HUES6 (cell line): ENCODE measurements around the gene GABRG3.

ENCODE experiments used
- H3K27ac ChIP-seq: 2 replicates; pipeline ENCODE4 v1.7.0; 2013; ENCODE audit warnings: low read depth, mild to moderate bottlenecking, low read length, inconsistent platforms
- H3K27me3 ChIP-seq: 2 replicates; pipeline ENCODE4 v1.6.1; 2013; ENCODE audit warnings: low read length; ENCODE audit not compliant: control insufficient read depth, insufficient read depth
- H3K36me3 ChIP-seq: 2 replicates; pipeline ENCODE4 v1.6.1; 2013; ENCODE audit warnings: low read length; ENCODE audit not compliant: control insufficient read depth, insufficient read depth
- H3K4me1 ChIP-seq: 2 replicates; pipeline ENCODE4 v1.6.1; 2013; ENCODE audit warnings: low read length; ENCODE audit not compliant: control insufficient read depth, insufficient read depth
- H3K4me3 ChIP-seq: 2 replicates; pipeline ENCODE4 v1.5.1; 2013; ENCODE audit warnings: low read depth, low read length
- H3K9ac ChIP-seq: one replicate; pipeline ENCODE4 v1.6.1; 2013; ENCODE audit warnings: mild to moderate bottlenecking, low read length
- H3K9me3 ChIP-seq: 2 replicates; pipeline ENCODE4 v1.6.1; 2013; ENCODE audit warnings: low read depth, low read length; ENCODE audit not compliant: control insufficient read depth, insufficient read depth

Gene GABRG3

DNA sequence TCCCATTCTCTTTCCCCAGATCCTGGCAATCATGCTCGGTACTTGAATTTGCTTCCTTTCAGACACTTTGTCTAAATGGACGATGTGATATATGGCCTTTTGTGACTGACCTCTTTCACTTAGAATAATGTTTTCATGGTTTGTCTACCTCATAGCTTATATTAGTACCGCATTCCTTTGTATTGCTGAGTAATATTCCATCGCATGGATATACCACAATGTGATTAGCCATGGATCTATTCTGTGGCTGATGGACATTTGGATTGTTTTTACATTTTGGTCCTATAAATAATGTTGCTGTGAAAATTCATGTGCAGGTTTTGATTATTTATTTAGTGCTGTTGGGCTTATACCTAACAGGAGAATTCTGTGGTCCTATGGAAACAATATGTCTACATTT is 458.6 kb downstream of the GABRG3 start:
- Histone ChIP-seq H3K4me3 (no peak overlapping the region), H3K9ac (no peak overlapping the region), H3K9me3 (peaks cover 22% of the 10 kb centered on the region), H3K36me3 (no peaks in the 10 kb centered on the region), H3K4me1 (no peaks in the 10 kb centered on the region), H3K27me3 (no peaks in the 10 kb centered on the region), H3K27ac (no peak overlapping the region)

- H3K36me3 ChIP-seq, result no peaks in the 10 kb centered on the region
- no peak overlapping the region for H3K27ac ChIP-seq
- H3K4me1 ChIP-seq, result no peaks in the 10 kb centered on the region
- H3K9ac ChIP-seq, result no peak overlapping the region
- H3K9me3 ChIP-seq, result peaks cover 27% of the 10 kb centered on the region
- H3K4me3 ChIP-seq, result no peak overlapping the region
- no peaks in the 10 kb centered on the region for H3K27me3 ChIP-seq
Measured at GRCh38 chr15:27433604-27434003, 462.6 kb downstream of the GABRG3 start.

DNA sequence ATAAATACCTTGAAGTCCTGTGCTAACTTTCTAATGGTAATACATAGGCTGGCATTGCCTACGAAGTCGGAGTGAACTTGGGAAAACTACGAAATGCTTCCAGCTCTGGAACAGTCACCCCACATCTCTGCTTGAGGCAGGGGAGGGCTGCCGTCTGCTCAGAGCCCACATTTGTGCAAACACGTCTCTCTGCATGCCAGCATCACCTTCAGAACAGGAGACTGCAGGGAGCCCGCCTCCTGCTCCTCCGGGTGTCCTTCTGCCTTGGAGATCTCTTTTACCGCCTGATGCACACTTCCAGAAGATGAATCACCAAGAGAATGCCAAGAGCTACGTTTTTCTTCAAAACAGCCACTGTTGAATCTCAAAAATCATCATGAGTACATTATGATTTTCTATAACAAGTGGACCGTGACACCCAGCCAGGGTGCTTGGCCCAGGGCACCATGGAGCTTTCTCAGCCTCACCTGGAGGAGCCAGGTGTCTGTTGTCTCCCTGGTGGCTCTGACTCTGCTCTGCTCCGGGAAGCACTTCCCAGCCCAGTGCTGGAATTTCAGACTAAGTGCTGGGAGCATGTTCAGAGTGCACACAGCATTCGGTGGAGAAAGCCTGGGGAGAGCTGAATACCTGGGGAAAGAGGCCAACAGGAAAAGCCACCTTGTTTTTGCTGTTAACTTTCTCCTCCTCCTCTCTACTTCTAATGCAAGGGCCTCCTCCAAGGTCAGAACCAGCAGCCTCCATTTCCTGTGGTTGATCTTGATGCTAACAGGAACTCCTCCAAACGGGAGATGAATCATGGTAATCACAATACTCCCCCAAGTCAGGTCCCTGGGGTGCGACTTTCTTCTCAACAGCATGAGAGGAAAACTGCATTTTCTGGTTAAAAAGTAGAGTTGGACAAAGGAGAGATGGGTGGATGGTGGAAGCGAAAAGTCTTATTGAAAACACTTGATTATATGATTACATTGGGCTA is 467.7 kb downstream of the GABRG3 start:
- no peak overlapping the region for H3K27ac ChIP-seq
- H3K9ac ChIP-seq, result no peak overlapping the region
- H3K4me1 ChIP-seq, result no peaks in the 10 kb centered on the region
- peaks cover 6% of the 10 kb centered on the region for H3K9me3 ChIP-seq
- H3K4me3 ChIP-seq, result no peak overlapping the region
- H3K36me3 ChIP-seq, result no peaks in the 10 kb centered on the region
- no peaks in the 10 kb centered on the region for H3K27me3 ChIP-seq

GRCh38 chr15:27441120-27441519 is 470.1 kb downstream of the GABRG3 start:
- Histone ChIP-seq H3K9me3 (peaks cover 4% of the 10 kb centered on the region; the same call in 1 of the 2 replicates), H3K36me3 (no peaks in the 10 kb centered on the region), H3K4me1 (no peaks in the 10 kb centered on the region), H3K27ac (no peak overlapping the region), H3K27me3 (no peaks in the 10 kb centered on the region), H3K4me3 (no peak overlapping the region), H3K9ac (no peak overlapping the region)

GRCh38 chr15:27448234-27448633 is 477.3 kb downstream of the GABRG3 start:
- H3K9me3 ChIP-seq, result no peaks in the 10 kb centered on the region
- H3K4me1 ChIP-seq, result no peaks in the 10 kb centered on the region
- H3K36me3 ChIP-seq, result no peaks in the 10 kb centered on the region
- H3K9ac ChIP-seq, result no peak overlapping the region
- H3K27me3 ChIP-seq, result no peaks in the 10 kb centered on the region
- no peak overlapping the region for H3K27ac ChIP-seq
- no peak overlapping the region for H3K4me3 ChIP-seq

- Histone ChIP-seq H3K27me3 (no peaks in the 10 kb centered on the region), H3K36me3 (no peaks in the 10 kb centered on the region), H3K4me3 (no peak overlapping the region), H3K4me1 (no peaks in the 10 kb centered on the region), H3K9ac (no peak overlapping the region), H3K9me3 (no peaks in the 10 kb centered on the region), H3K27ac (no peak overlapping the region)
Measured at GRCh38 chr15:27448986-27449385, 478.0 kb downstream of the GABRG3 start.

- Histone ChIP-seq H3K4me1 (no peaks in the 10 kb centered on the region), H3K27ac (no peak overlapping the region), H3K9me3 (no peaks in the 10 kb centered on the region), H3K36me3 (no peaks in the 10 kb centered on the region), H3K4me3 (no peak overlapping the region), H3K9ac (no peak overlapping the region), H3K27me3 (no peaks in the 10 kb centered on the region)
Measured at GRCh38 chr15:27449941-27450340, 479.0 kb downstream of the GABRG3 start.

DNA sequence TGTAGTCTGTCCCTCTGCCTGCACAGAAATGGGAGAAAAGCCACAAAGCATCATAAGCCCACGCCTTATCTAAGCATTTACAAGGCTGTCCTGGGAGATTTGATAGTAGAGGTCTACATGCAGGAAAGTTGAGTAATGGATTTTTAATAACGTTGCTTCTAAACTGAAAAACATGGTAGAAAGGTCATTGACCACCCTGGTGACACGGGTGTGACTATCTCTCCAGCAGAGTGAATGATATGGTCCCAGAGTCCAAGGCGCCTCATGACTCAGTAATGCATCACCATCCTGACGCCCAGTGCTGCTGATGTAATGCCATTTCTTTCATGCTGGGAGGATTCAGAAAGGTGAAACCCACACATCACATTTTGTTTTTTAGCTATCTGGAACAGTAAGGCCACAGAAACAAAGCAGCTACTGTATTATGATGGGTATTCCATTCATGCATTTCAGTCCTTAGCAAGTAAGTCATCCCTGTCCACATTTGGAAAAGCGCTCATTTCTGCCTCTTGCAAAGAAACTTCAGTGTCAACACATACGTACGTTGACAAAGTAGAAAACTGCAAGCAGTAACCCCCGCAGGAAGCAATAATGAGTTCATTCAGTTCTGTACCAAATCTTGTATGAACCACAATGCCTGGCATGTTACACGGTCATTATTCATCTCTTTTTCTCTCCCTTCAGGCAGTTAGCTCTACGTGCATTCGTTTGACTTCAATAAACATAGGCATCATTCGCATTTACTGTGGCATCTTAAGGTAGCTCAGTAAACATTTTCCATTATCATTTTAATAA is 483.5 kb downstream of the GABRG3 start:
- H3K9me3 ChIP-seq, result no peaks in the 10 kb centered on the region
- H3K4me3 ChIP-seq, result no peak overlapping the region
- H3K36me3 ChIP-seq, result no peaks in the 10 kb centered on the region
- H3K4me1 ChIP-seq, result no peaks in the 10 kb centered on the region
- H3K9ac ChIP-seq, result no peak overlapping the region
- no peak overlapping the region for H3K27ac ChIP-seq
- H3K27me3 ChIP-seq, result no peaks in the 10 kb centered on the region

DNA sequence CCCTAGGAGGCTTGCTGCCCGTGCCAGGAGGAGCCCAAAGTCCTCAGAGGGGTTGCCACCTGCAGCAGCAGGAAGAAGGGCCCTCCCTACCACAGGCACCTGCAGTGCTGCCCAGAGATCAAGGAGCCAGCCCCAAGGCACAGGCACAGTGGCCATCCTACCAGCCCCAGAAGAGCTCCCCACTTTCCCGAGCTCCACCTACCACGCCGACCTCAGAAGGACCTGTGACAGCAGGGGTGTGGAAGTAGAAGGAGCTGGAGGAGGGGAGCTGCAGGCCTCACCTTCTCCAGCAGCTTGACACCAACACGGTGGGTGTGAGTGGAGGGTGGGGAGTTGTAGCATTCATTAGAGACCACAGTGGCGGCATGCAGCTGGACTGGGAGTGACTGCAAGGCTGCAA is 485.8 kb downstream of the GABRG3 start:
- H3K4me3 ChIP-seq, result no peak overlapping the region

GRCh38 chr15:27457766-27458165 is 486.8 kb downstream of the GABRG3 start:
- Histone ChIP-seq H3K9ac (no peak overlapping the region), H3K4me1 (no peaks in the 10 kb centered on the region), H3K9me3 (no peaks in the 10 kb centered on the region), H3K36me3 (no peaks in the 10 kb centered on the region), H3K27ac (no peak overlapping the region), H3K27me3 (no peaks in the 10 kb centered on the region), H3K4me3 (no peak overlapping the region)

More for the DNA sequence above, 485.8 kb downstream of the GABRG3 start:
- H3K27me3 ChIP-seq, result no peaks in the 10 kb centered on the region
- no peaks in the 10 kb centered on the region for H3K36me3 ChIP-seq
- no peak overlapping the region for H3K9ac ChIP-seq
- no peak overlapping the region for H3K27ac ChIP-seq
- no peaks in the 10 kb centered on the region for H3K4me1 ChIP-seq
- no peaks in the 10 kb centered on the region for H3K9me3 ChIP-seq
